CD14-positive monocyte (primary cell): ENCODE results near the gene SORBS1. TPM values are rescaled to one million over a fixed set of nuclear protein-coding genes. Genes with fewer than 3 reads are reported as not detected.

Source experiments
- DNase-seq, 3 donors: peaks; one replicate each; pipeline ENCODE4 v3.0.0-alpha.2; 2011 to 2022
- H2AFZ ChIP-seq: 2 replicates; pipeline ENCODE4 v1.6.0; 2012; ENCODE audit warnings: mild to moderate bottlenecking, low read depth, low read length, inconsistent platforms; ENCODE audit not compliant: insufficient read depth, poor library complexity, severe bottlenecking
- H3K27ac ChIP-seq, 2 donors: 1 replicate in 1 of 2; 2 replicates in 1 of 2; pipeline ENCODE4 v1.5.1; 2012 to 2013; ENCODE audit warnings: low read length in 2 of 2, control low read depth in 1 of 2, inconsistent platforms in 1 of 2, low read depth in 1 of 2, mild to moderate bottlenecking in 1 of 2
- H3K27me3 ChIP-seq, 2 donors: one replicate each; pipeline versions ENCODE4 v1.6.0 to v1.6.1; 2011 to 2013; ENCODE audit warnings: low read length in 2 of 2; ENCODE audit not compliant: control insufficient read depth in 2 of 2, insufficient read depth in 2 of 2
- H3K36me3 ChIP-seq, 2 donors: replicated peaks in 1 of 2; 1 replicate in 1 of 2; 2 replicates in 1 of 2; pipeline versions ENCODE4 v1.5.1 to v1.6.1; 2012 to 2013; ENCODE audit warnings: low read length in 2 of 2, control low read depth in 1 of 2, inconsistent platforms in 1 of 2, mild to moderate bottlenecking in 1 of 2; ENCODE audit not compliant: insufficient read depth in 2 of 2, control insufficient read depth in 1 of 2
- H3K4me1 ChIP-seq, 2 donors: 1 replicate in 1 of 2; 2 replicates in 1 of 2; pipeline versions ENCODE4 v1.5.1 to v1.6.1; 2012 to 2013; ENCODE audit warnings: low read length in 2 of 2, control low read depth in 1 of 2, inconsistent platforms in 1 of 2, mild to moderate bottlenecking in 1 of 2, moderate library complexity in 1 of 2; ENCODE audit not compliant: insufficient read depth in 2 of 2, control insufficient read depth in 1 of 2
- H3K4me2 ChIP-seq: replicated peaks from 2 replicates; pipeline ENCODE3; 2012; ENCODE audit warnings: low read length, moderate library complexity, mild to moderate bottlenecking; ENCODE audit not compliant: poor library complexity, severe bottlenecking; ENCODE audit errors: extremely low read depth
- H3K4me3 ChIP-seq, 3 experiments: fragments of 200-600 bp in 1 of 3; sonication (generic) in 1 of 3; replicated peaks in 1 of 3; 1 replicate in 2 of 3; 2 replicates in 1 of 3; pipeline ENCODE4 v1.5.1; 2011 to 2013; ENCODE audit warnings: low read length in 3 of 3, mild to moderate bottlenecking in 3 of 3, control low read depth in 2 of 3, low read depth in 2 of 3, inconsistent platforms in 1 of 3, moderate library complexity in 1 of 3
- H3K79me2 ChIP-seq: 2 replicates; pipeline ENCODE4 v1.6.0; 2012; ENCODE audit warnings: mild to moderate bottlenecking, control low read depth, inconsistent platforms, low read length, moderate library complexity; ENCODE audit not compliant: insufficient read depth
- H3K9ac ChIP-seq: 2 replicates; pipeline ENCODE4 v1.6.0; 2017; ENCODE audit warnings: low read length, mild to moderate bottlenecking; ENCODE audit not compliant: insufficient read depth, poor library complexity, severe bottlenecking
- H3K9me3 ChIP-seq, 2 donors: replicated peaks in 1 of 2; 1 replicate in 1 of 2; 2 replicates in 1 of 2; pipeline versions ENCODE4 v1.5.1 to v1.6.1; 2012 to 2013; ENCODE audit warnings: low read length in 2 of 2, control low read depth in 1 of 2; ENCODE audit not compliant: control insufficient read depth in 1 of 2, insufficient read depth in 1 of 2
- H4K20me1 ChIP-seq: 2 replicates; pipeline ENCODE4 v1.6.0; 2012; ENCODE audit warnings: mild to moderate bottlenecking, low read length, control low read depth, moderate library complexity; ENCODE audit not compliant: insufficient read depth
- H3K27ac Mint-ChIP-seq, 7 donors: one replicate each; pipeline ENCODE4 v1.8.0; 2020; ENCODE audit warnings: mild to moderate bottlenecking in 7 of 7, mixed read lengths in 7 of 7, moderate library complexity in 6 of 7, inconsistent platforms in 2 of 7
- H3K27me3 Mint-ChIP-seq, 3 donors: one replicate each; pipeline ENCODE4 v1.8.0; 2021 to 2022; ENCODE audit warnings: low read depth in 3 of 3, mild to moderate bottlenecking in 3 of 3, mixed read lengths in 3 of 3, moderate library complexity in 3 of 3, inconsistent platforms in 1 of 3
- H3K36me3 Mint-ChIP-seq, 2 donors: one replicate each; pipeline ENCODE4 v1.8.0; 2020; ENCODE audit warnings: mixed read lengths in 2 of 2, inconsistent platforms in 1 of 2, mild to moderate bottlenecking in 1 of 2
- H3K4me1 Mint-ChIP-seq: one replicate; pipeline ENCODE4 v1.8.0; 2020; ENCODE audit warnings: mild to moderate bottlenecking, mixed read lengths
- H3K4me3 Mint-ChIP-seq, 2 donors: one replicate each; pipeline ENCODE4 v1.8.0; 2020; ENCODE audit warnings: mild to moderate bottlenecking in 2 of 2, mixed read lengths in 2 of 2, moderate library complexity in 1 of 2
- H3K9me3 Mint-ChIP-seq, 7 donors: one replicate each; pipeline ENCODE4 v1.8.0; 2020 to 2022; ENCODE audit warnings: mixed read lengths in 7 of 7, mild to moderate bottlenecking in 6 of 7, moderate library complexity in 6 of 7, inconsistent platforms in 2 of 7
- WGBS: methylation state at CpG from one replicate; pipeline ENCODE4 v1.1.5; 2013; ENCODE audit warnings: missing lambda C conversion rate; ENCODE audit not compliant: insufficient coverage; 5-methylcytosine and 5-hydroxymethylcytosine counted together
- intact Hi-C, 2 donors: fragments of 100-400 bp; cut with micrococcal nuclease; formaldehyde crosslinking; loops; one replicate each; pipeline versions ENCODE4 v1.15.0 to v1.15.1; 2023
- polyA plus RNA-seq, 3 donors: library from polyadenylated mRNA; depleted of rRNA in 1 of 3; unstranded in 2 of 3; stranded (reverse) in 1 of 3; fragments of 300-500 nt in 2 of 3; fragments of >200 nt in 1 of 3; fragmentation: Illumina TruSeq in 2 of 3; gene quantifications; 1 replicate in 2 of 3; 2 replicates in 1 of 3; pipeline ENCODE4 v1.2.3, GENCODE V29; 2012 to 2021
- TF ChIP-seq, protein P1 (sequence below): fragments of 200-600 bp; IDR thresholded peaks from one replicate; pipeline ENCODE4 v1.8.0; 2022; ENCODE audit warnings: antibody characterized with exemption, mild to moderate bottlenecking

The SORBS1 gene
- polyA plus RNA-seq, 3 donors, result 0.08 to 0.15 TPM; not detected in 1

DNA sequence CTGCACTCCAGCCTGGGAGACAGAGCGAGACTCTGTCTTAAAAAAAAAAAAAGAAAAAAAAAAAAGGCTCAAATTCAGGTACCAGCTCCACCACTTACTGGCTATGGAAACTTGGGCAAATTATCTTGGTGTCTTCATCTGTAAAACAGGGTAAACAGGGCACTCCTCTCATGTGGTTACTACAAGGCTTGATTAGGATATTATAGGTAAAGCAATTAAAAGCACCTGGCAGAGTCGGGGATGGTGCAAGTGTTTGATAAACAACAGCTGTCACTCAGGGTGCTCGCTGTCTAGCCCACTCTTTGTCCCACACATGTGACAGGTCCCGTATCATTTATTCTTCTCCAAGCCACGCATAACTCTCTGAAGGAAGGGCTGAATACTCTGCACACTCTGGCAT lies 96.9 kb downstream of the SORBS1 start:
- Histone ChIP-seq H4K20me1 (no peaks in the 10 kb centered on the region), H3K9ac (no peak overlapping the region), H3K27ac (no peak overlapping the region), H3K36me3 (no peaks in the 10 kb centered on the region), H3K9me3 (no peaks in the 10 kb centered on the region), H3K4me2 (no peak overlapping the region), H3K27me3 (peaks cover 0 to 6% of the 10 kb centered on the region in 2 donors), H3K79me2 (no peaks in the 10 kb centered on the region), H3K4me3 (no peak overlapping the region), H2AFZ (no peak overlapping the region), H3K4me1 (no peaks in the 10 kb centered on the region)
- peaks cover 3 to 14% (median 9%) of the 10 kb centered on the region in 3 donors for H3K27me3 Mint-ChIP-seq
- no peaks in the 10 kb centered on the region for H3K9me3 Mint-ChIP-seq
- no peak overlapping the region for H3K27ac Mint-ChIP-seq
- WGBS, result 100% methylated on average over 2 of the region's 5 CpGs
- TF ChIP-seq, protein P1, sequence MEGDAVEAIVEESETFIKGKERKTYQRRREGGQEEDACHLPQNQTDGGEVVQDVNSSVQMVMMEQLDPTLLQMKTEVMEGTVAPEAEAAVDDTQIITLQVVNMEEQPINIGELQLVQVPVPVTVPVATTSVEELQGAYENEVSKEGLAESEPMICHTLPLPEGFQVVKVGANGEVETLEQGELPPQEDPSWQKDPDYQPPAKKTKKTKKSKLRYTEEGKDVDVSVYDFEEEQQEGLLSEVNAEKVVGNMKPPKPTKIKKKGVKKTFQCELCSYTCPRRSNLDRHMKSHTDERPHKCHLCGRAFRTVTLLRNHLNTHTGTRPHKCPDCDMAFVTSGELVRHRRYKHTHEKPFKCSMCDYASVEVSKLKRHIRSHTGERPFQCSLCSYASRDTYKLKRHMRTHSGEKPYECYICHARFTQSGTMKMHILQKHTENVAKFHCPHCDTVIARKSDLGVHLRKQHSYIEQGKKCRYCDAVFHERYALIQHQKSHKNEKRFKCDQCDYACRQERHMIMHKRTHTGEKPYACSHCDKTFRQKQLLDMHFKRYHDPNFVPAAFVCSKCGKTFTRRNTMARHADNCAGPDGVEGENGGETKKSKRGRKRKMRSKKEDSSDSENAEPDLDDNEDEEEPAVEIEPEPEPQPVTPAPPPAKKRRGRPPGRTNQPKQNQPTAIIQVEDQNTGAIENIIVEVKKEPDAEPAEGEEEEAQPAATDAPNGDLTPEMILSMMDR, result no peak
- H3K36me3 Mint-ChIP-seq, result no peaks in the 10 kb centered on the region
- H3K4me3 Mint-ChIP-seq, result no peak overlapping the region
- intact Hi-C loops, result no loop called here
- H3K4me1 Mint-ChIP-seq, result no peaks in the 10 kb centered on the region
- no peak for DNase-seq

DNA sequence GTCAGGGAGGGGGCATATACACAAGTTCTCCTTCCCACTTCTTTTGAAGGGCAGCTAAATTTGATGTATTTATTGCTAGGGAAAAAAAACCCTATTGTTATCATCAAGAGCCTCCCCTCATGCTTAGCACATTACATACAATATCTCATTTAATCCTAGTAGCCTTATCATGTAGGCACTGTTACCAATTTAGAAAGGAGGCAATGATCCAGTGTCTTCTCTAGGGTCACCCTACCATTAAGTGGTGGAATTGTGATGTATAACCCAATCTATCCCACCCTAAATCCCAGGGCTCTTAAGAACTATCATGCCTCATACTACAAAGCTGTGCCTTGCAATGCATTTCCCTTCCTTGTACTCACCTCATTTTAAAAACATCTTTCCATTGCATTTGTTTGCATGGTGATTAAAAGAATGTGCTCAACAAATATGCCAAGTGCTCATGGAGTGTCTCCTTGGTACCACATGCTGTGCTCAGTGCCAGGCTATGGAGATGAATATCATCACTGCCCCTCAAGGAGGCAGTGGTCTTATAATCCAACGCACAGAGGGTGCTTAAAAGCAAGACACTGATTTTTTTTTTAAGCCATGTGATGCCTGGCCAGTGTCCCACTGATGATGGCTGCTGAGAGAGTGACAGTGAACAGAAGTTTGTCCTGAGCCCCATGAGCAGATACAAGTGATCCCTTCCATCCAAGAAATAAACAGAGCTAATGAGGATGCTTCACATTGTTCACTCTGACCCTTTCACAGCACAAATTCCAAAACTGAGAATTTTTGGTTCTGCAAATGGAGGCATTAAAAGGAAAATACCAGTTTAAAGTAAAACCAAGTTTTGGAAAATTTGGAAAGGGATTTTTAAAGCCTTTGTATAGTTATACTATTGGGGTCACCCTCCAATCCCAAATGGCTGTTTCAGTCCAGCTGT lies 98.2 kb downstream of the SORBS1 start:
- 100% methylated on average over 1 of the region's 1 CpG for WGBS
- Mint-ChIP-seq H3K36me3 (no peaks in the 10 kb centered on the region), H3K9me3 (no peaks in the 10 kb centered on the region), H3K4me3 (no peak overlapping the region), H3K27ac (no peak overlapping the region), H3K27me3 (peaks cover 4 to 14% (median 6%) of the 10 kb centered on the region in 3 donors), H3K4me1 (no peaks in the 10 kb centered on the region)
- TF ChIP-seq, protein P1, result no peak
- Histone ChIP-seq H4K20me1 (no peaks in the 10 kb centered on the region), H3K9me3 (no peaks in the 10 kb centered on the region), H3K27me3 (peaks cover 0 to 6% of the 10 kb centered on the region in 2 donors), H3K36me3 (no peaks in the 10 kb centered on the region), H3K27ac (no peak overlapping the region), H3K4me1 (no peaks in the 10 kb centered on the region), H3K4me2 (no peak overlapping the region), H3K9ac (no peak overlapping the region), H2AFZ (no peak overlapping the region), H3K79me2 (no peaks in the 10 kb centered on the region), H3K4me3 (no peak overlapping the region)
- DNase-seq, result no peak
- intact Hi-C loops, result no loop called here
